GM12865 (cell line): ENCODE results near the gene SNCAIP.
"Not testable (repeated sequence)": the region's sequence is repeated elsewhere in the genome, so short reads cannot be mapped to it uniquely, and the experiment has no call there.

Experiments used
- DNase-seq: peaks from one replicate; pipeline ENCODE4 v3.0.0; 2010; ENCODE audit warnings: low read depth
- H3K4me3 ChIP-seq: 2 replicates; pipeline ENCODE4 v1.5.1; 2011; ENCODE audit warnings: mild to moderate bottlenecking, low read depth, low read length, control low read depth
- TF ChIP-seq, protein P1 (sequence below): IDR thresholded peaks from 2 replicates; pipeline ENCODE4 v1.5.1; 2011; ENCODE audit warnings: low read length, control low read depth, low read depth, inconsistent platforms; ENCODE audit not compliant: insufficient read depth; ENCODE audit errors: missing control alignments

The SNCAIP gene

DNA sequence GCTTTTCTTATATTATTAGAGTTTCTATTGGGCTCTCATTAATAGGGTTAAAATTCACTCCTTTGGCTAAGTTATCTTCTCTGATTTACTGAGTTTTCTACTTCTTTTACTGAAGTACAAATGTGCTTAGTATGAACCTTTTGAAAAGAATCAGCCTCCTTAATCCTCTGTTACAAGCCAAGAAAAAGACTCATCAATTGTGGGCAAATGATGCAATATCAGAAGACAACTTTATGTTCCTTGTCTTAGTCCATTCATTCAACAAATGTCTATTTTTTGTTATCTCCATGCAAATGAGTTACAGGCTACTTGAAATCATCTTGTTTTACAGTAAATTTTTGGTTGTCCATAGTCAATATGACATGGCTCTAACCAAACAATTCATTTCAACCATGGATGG lies 40.3 kb downstream of the SNCAIP start:
- DNase-seq = no peak
- TF ChIP-seq, protein P1, sequence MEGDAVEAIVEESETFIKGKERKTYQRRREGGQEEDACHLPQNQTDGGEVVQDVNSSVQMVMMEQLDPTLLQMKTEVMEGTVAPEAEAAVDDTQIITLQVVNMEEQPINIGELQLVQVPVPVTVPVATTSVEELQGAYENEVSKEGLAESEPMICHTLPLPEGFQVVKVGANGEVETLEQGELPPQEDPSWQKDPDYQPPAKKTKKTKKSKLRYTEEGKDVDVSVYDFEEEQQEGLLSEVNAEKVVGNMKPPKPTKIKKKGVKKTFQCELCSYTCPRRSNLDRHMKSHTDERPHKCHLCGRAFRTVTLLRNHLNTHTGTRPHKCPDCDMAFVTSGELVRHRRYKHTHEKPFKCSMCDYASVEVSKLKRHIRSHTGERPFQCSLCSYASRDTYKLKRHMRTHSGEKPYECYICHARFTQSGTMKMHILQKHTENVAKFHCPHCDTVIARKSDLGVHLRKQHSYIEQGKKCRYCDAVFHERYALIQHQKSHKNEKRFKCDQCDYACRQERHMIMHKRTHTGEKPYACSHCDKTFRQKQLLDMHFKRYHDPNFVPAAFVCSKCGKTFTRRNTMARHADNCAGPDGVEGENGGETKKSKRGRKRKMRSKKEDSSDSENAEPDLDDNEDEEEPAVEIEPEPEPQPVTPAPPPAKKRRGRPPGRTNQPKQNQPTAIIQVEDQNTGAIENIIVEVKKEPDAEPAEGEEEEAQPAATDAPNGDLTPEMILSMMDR = no peak
- H3K4me3 ChIP-seq = no peak overlapping the region

DNA sequence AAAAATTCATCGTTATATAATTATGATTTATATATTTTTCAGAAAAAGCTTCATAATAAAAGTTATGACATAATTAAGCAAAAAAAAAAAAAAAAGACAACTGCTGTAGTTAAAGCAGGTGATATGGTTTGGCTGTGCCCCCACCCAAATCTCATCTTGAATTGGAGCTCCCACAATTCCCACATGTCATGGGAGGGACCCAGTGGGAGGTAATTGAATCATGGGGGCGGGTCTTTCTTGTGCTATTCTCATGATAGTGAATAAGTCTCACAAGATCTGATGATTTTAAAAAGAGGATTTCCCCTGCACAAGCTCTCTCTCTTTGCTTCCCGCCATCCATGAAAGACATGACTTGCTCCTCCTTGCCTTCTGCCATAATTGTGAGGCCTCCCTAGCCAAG lies 41.3 kb downstream of the SNCAIP start:
- not testable (repeated sequence) for DNase-seq, H3K4me3 ChIP-seq

DNA sequence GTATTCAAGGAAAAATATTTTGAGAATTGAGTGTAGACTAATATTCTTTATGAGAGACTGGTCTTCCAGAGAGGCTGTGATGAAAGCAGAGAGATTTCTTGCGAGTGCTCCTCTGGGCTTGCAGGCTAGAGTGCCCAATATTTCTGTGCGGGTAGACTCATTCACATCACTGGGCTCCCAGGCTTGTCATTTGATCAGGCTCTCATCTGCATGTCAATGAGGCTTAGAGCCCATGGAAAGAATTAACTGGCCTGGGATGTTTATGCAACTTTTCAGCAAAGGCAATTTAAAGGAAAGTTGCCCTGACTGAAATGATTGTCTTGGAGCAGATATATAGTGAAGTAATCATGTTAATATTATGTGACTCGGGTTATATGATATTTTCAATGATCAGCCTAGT lies 42.3 kb downstream of the SNCAIP start:
- TF ChIP-seq, protein P1 = no peak
- no peak overlapping the region for H3K4me3 ChIP-seq
- no peak for DNase-seq

DNA sequence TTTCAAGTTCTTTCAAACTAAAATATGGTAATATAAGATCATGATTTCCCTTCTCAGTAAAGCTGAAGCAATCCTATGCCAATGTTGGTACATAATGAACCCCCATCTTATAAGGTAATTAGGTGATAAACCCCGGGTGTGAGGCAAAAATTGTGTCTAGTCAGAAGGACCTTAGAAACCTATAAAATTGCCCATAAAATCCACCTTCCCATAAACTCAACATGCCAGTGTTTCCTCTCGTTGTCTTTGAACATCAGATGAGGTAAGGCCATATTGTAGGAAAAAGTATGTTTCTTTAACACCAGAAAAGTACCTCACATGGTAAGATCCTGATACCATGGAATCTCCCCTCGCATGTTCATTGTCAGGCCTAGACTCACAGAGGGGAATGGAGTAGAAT lies 43.3 kb downstream of the SNCAIP start:
- no peak overlapping the region for H3K4me3 ChIP-seq
- DNase-seq = no peak
- TF ChIP-seq, protein P1 = no peak

DNA sequence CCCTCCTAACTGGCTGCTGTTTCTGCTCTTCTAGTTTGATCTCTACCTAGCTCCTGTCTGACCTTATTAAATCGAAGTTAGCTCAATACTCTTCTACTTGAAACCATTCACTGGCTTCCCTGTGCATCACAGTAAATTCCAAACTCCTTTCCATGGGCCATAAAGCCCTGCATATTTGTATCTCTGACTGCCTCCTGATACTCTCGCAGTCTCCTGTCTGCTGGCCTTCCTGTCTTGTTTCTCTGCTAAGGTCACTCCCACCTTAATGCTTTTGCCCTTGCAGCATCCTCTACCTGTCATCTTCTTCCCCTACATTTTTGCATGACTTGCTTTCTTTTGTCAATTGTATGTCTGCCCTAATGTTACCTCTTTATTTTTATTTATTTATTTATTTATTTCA lies 44.8 kb downstream of the SNCAIP start:
- DNase-seq = no peak
- TF ChIP-seq, protein P1 = no peak
- H3K4me3 ChIP-seq = no peak overlapping the region

DNA sequence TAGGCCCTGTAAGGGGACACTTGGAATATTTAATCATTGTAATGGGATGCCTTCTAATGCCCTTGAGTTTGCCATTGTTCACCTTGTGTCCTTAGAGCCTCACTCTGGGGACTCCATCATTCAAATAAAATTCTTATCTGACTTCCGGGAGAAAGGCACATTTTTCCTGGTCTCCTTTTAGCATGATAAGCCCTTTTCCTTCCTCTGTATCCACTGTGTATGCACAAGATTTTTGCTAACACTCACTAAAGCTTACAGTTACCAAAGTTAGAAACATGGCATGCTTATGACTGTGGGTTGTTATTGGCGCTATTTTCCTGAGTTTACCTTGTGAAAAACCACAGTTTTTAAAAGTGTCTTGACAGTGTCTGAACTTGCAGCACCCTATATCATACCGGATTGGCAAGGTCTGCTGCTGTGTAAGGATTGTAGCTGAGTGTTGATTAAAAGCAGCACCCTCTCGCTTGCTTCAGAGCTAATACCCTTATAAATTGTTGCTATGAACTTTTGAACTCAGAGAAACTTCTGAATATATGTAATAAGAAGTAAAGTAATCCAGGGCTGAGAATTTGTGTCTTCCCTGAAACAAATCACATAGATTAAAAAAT lies 46.4 kb downstream of the SNCAIP start:
- no peak for DNase-seq
- TF ChIP-seq, protein P1 = no peak

DNA sequence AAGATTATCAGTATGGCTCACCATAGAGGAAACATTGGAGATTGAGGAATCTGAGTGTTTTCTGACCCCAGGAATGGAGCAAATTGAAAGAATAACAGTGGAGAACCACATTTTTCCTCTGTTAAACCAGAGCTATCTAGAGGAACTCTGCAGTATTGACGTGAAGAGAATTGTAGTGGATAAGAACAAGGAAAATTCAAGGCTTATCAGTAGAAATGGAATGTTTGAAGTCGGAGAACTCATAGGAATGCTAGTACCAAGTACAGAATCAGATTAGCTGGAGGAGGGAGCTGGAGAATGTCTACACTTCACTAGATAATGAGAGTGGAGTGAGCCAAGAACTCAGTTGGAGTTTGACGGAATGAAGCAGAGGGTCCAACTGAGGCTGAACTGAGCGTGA lies 50.3 kb downstream of the SNCAIP start:
- DNase-seq = no peak
- no peak overlapping the region for H3K4me3 ChIP-seq
- TF ChIP-seq, protein P1 = no peak

More for the DNA sequence above, 46.4 kb downstream of the SNCAIP start:
- H3K4me3 ChIP-seq = no peak overlapping the region

DNA sequence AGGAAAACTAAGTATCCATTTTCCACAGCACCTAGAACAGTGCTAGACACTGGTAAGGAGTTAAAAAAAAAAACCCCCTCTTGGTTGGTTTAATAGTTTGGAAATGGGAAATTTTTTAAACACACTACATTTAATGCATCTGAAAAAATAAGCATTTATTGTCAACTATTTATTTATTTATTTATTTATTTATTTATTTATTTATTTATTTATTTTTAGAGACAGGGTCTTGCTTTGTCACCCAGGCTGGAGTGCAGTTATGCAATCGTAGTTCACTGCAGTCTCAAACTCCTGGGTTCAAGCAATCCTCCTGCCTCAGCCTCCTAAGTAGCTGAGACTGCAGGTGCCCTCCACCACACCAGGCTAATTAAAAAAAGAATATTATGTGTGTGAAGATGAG lies 51.6 kb downstream of the SNCAIP start:
- H3K4me3 ChIP-seq = no peak overlapping the region
- no peak for DNase-seq
- TF ChIP-seq, protein P1 = no peak
